Sciatic nerve (tissue), 2 donors: Measurements from ENCODE around the gene ANKK1. TPM values are rescaled to one million over a fixed set of nuclear protein-coding genes. Genes with fewer than 3 reads are reported as not detected.

Source experiments
- ATAC-seq: fragments of 200-7000 bp; cut with Tn5 transposase; one replicate; pipeline ENCODE4 v1.9.1; 2020; ENCODE audit warnings: mild to moderate bottlenecking, moderate library complexity
- DNase-seq: peaks from one replicate; pipeline ENCODE4 v3.0.0-alpha.2; 2020; ENCODE audit warnings: low spot score
- intact Hi-C: fragments of 100-400 bp; cut with DNase I; formaldehyde crosslinking; loops from one replicate; pipeline ENCODE4 v1.14.2; 2022
- microRNA-seq: library from miRNA; unstranded; fragments of <30 nt; microRNA quantifications from one replicate; pipeline ENCODE4 v1.2.0, GENCODE V29; 2020
- total RNA-seq: library from RNA; stranded (reverse); fragmentation: NEBNext Ultra II Directional; extraction: Animal tissue kit (Norgen Biotek cat#: 25700); gene quantifications from one replicate; pipeline ENCODE4 v1.2.1, GENCODE V29; 2021
- donor health status: DM: no; HTN: no; CAD: no.
- donor health status: DM: no; HTN: no; CAD: no.

The ANKK1 gene
- total RNA-seq, 1 donor from 2014 or later: 0.98 TPM

- ATAC-seq: no peak
- intact Hi-C loops: no loop called here
- no peak for DNase-seq
These were observed 58.5 kb downstream of the ANKK1 start for GRCh38 chr11:113446112-113446511.

- DNase-seq (no peak), ATAC-seq (no peak)
- intact Hi-C loops: no loop called here
These were observed 59.4 kb downstream of the ANKK1 start for GRCh38 chr11:113446938-113447337.

GRCh38 chr11:113447621-113448315 lies 60.2 kb downstream of the ANKK1 start:
- intact Hi-C loops: no loop called here
- no peak for ATAC-seq
- DNase-seq: no peak

GRCh38 chr11:113448316-113448677 lies 60.7 kb downstream of the ANKK1 start:
- intact Hi-C loops: no loop called here
- DNase-seq: no peak
- no peak for ATAC-seq

GRCh38 chr11:113449743-113450142 lies 62.2 kb downstream of the ANKK1 start:
- ATAC-seq: no peak

More at GRCh38 chr11:113449743-113450142, 62.2 kb downstream of the ANKK1 start:
- intact Hi-C loops: no loop called here
- DNase-seq: no peak

Small RNAs within 50 kb of the gene (microRNA-seq; reads per million reads assigned to microRNA genes)
- not detected for gene MIR4301

Other genes starting within 250 kb of the ANKK1 start
- 29.1 TPM for gene TTC12, start 73.2 kb upstream of the ANKK1 start, total RNA-seq
- gene DRD2, start 87.6 kb downstream of the ANKK1 start, total RNA-seq: 0.71 TPM